H1 (cell line): ENCODE data around the gene RBM27. TPM values are rescaled to one million over a fixed set of nuclear protein-coding genes. Genes with fewer than 3 reads are reported as not detected.

ENCODE experiments used
- CEBPB ChIP-seq: IDR thresholded peaks from 2 replicates; pipeline ENCODE4 v1.6.1; 2012; ENCODE audit warnings: low read depth, low read length
- CTCF ChIP-seq, 3 experiments: IDR thresholded peaks; 1 replicate in 2 of 3; 2 replicates in 1 of 3; pipeline versions ENCODE4 v1.5.1 to v1.6.1; 2011; ENCODE audit warnings: low read length in 3 of 3, mild to moderate bottlenecking in 3 of 3, inconsistent platforms in 2 of 3, low read depth in 1 of 3, moderate library complexity in 1 of 3; ENCODE audit not compliant: insufficient read depth in 1 of 3; ENCODE audit errors: control extremely low read depth in 1 of 3
- EP300 ChIP-seq, 2 experiments: IDR thresholded peaks; 1 replicate in 1 of 2; 2 replicates in 1 of 2; pipeline ENCODE4 v1.6.1; 2011 to 2012; ENCODE audit warnings: low read depth in 2 of 2, low read length in 2 of 2, mild to moderate bottlenecking in 2 of 2, borderline replicate concordance in 1 of 2, inconsistent platforms in 1 of 2, moderate library complexity in 1 of 2
- JUND ChIP-seq: IDR thresholded peaks from 2 replicates; pipeline ENCODE4 v1.6.1; 2011; ENCODE audit warnings: mild to moderate bottlenecking, improper control_type of control experiment, low read length
- NRF1 ChIP-seq: IDR thresholded peaks from 2 replicates; pipeline ENCODE4 v1.6.1; 2011; ENCODE audit warnings: mild to moderate bottlenecking, low read depth, low read length, improper control_type of control experiment
- SP1 ChIP-seq: IDR thresholded peaks from 2 replicates; pipeline ENCODE4 v1.6.1; 2011; ENCODE audit warnings: low read depth, low read length
- polyA plus RNA-seq, 7 experiments: library from polyadenylated mRNA; depleted of rRNA in 3 of 7; stranded (reverse) in 5 of 7; unstranded in 2 of 7; fragments of >200 nt in 5 of 7; fragments of 200-250 nt in 2 of 7; gene quantifications; 1 replicate in 5 of 7; 2 replicates in 1 of 7; 4 replicates in 1 of 7; pipeline versions ENCODE4 v1.2.1 to v1.2.3, GENCODE V29; 2011 to 2013; ENCODE audit warnings: missing spikeins in 2 of 7, mixed read lengths in 2 of 7
- total RNA-seq: library from RNA; stranded (reverse); fragmentation: NEBNext Ultra II Directional; extraction: Animal tissue kit (Norgen Biotek cat#: 25700); gene quantifications from 2 replicates; pipeline ENCODE4 v1.2.1, GENCODE V29; 2021
- TF ChIP-seq, protein P1 (sequence below): fragments of 300-600 bp; sonication (generic); IDR thresholded peaks from 2 replicates; pipeline ENCODE4 v1.7.1; 2012; ENCODE audit warnings: low read length, moderate library complexity, mild to moderate bottlenecking, inconsistent platforms; ENCODE audit not compliant: insufficient replicate concordance

The RBM27 gene
- total and polyA plus RNA-seq, 2 of the 8 experiments (the other 6 are each of a cell fraction or from before 2014, with no cell fraction given) = 13.1 to 42.9 TPM

GRCh38 chr5:146248561-146248960, 45.2 kb downstream of the RBM27 start (continued):
- TF ChIP-seq CTCF (IDR thresholded peaks at IDR 0.05; ENCODE audit: control extremely low read depth in 1 of 3, insufficient read depth in 1 of 3, low read depth in 1 of 3, low read length in 3 of 3) = no peak
- no peak for TF ChIP-seq CEBPB
- no peak for TF ChIP-seq NRF1
- TF ChIP-seq, protein P1, sequence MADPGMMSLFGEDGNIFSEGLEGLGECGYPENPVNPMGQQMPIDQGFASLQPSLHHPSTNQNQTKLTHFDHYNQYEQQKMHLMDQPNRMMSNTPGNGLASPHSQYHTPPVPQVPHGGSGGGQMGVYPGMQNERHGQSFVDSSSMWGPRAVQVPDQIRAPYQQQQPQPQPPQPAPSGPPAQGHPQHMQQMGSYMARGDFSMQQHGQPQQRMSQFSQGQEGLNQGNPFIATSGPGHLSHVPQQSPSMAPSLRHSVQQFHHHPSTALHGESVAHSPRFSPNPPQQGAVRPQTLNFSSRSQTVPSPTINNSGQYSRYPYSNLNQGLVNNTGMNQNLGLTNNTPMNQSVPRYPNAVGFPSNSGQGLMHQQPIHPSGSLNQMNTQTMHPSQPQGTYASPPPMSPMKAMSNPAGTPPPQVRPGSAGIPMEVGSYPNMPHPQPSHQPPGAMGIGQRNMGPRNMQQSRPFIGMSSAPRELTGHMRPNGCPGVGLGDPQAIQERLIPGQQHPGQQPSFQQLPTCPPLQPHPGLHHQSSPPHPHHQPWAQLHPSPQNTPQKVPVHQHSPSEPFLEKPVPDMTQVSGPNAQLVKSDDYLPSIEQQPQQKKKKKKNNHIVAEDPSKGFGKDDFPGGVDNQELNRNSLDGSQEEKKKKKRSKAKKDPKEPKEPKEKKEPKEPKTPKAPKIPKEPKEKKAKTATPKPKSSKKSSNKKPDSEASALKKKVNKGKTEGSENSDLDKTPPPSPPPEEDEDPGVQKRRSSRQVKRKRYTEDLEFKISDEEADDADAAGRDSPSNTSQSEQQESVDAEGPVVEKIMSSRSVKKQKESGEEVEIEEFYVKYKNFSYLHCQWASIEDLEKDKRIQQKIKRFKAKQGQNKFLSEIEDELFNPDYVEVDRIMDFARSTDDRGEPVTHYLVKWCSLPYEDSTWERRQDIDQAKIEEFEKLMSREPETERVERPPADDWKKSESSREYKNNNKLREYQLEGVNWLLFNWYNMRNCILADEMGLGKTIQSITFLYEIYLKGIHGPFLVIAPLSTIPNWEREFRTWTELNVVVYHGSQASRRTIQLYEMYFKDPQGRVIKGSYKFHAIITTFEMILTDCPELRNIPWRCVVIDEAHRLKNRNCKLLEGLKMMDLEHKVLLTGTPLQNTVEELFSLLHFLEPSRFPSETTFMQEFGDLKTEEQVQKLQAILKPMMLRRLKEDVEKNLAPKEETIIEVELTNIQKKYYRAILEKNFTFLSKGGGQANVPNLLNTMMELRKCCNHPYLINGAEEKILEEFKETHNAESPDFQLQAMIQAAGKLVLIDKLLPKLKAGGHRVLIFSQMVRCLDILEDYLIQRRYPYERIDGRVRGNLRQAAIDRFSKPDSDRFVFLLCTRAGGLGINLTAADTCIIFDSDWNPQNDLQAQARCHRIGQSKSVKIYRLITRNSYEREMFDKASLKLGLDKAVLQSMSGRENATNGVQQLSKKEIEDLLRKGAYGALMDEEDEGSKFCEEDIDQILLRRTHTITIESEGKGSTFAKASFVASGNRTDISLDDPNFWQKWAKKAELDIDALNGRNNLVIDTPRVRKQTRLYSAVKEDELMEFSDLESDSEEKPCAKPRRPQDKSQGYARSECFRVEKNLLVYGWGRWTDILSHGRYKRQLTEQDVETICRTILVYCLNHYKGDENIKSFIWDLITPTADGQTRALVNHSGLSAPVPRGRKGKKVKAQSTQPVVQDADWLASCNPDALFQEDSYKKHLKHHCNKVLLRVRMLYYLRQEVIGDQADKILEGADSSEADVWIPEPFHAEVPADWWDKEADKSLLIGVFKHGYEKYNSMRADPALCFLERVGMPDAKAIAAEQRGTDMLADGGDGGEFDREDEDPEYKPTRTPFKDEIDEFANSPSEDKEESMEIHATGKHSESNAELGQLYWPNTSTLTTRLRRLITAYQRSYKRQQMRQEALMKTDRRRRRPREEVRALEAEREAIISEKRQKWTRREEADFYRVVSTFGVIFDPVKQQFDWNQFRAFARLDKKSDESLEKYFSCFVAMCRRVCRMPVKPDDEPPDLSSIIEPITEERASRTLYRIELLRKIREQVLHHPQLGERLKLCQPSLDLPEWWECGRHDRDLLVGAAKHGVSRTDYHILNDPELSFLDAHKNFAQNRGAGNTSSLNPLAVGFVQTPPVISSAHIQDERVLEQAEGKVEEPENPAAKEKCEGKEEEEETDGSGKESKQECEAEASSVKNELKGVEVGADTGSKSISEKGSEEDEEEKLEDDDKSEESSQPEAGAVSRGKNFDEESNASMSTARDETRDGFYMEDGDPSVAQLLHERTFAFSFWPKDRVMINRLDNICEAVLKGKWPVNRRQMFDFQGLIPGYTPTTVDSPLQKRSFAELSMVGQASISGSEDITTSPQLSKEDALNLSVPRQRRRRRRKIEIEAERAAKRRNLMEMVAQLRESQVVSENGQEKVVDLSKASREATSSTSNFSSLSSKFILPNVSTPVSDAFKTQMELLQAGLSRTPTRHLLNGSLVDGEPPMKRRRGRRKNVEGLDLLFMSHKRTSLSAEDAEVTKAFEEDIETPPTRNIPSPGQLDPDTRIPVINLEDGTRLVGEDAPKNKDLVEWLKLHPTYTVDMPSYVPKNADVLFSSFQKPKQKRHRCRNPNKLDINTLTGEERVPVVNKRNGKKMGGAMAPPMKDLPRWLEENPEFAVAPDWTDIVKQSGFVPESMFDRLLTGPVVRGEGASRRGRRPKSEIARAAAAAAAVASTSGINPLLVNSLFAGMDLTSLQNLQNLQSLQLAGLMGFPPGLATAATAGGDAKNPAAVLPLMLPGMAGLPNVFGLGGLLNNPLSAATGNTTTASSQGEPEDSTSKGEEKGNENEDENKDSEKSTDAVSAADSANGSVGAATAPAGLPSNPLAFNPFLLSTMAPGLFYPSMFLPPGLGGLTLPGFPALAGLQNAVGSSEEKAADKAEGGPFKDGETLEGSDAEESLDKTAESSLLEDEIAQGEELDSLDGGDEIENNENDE = no peak
- TF ChIP-seq JUND = no peak
- no peak for TF ChIP-seq SP1
- no peak for TF ChIP-seq EP300 (IDR thresholded peaks at IDR 0.05; ENCODE audit: borderline replicate concordance in 1 of 2, low read depth in 2 of 2, low read length in 2 of 2)
